ENCODE measurements around the gene SLC2A3.
"Not testable (repeated sequence)": the region's sequence is repeated elsewhere in the genome, so short reads cannot be mapped to it uniquely, and the experiment has no call there.

The SLC2A3 gene

GRCh38 chr12:7923241-7924236 lies 12.4 kb downstream of the SLC2A3 start:
- Histone ChIP-seq H3K4me3 (ENCODE audit: low read depth in 1 of 2, low read length in 1 of 2) (no peak overlapping the region), H3K27me3 (no peaks in the 10 kb centered on the region), H3K4me1 (ENCODE audit: control insufficient read depth in 1 of 2, insufficient read depth in 1 of 2, low read depth in 1 of 2, low read length in 1 of 2) (peaks cover 10 to 29% of the 10 kb centered on the region in 2 experiments), H3K36me3 (peaks cover 97% of the 10 kb centered on the region), H3K27ac (peak overlapping the region; percentile 17), H3K9me3 (peaks cover 23% of the 10 kb centered on the region)
- TF ChIP-seq, protein P1, sequence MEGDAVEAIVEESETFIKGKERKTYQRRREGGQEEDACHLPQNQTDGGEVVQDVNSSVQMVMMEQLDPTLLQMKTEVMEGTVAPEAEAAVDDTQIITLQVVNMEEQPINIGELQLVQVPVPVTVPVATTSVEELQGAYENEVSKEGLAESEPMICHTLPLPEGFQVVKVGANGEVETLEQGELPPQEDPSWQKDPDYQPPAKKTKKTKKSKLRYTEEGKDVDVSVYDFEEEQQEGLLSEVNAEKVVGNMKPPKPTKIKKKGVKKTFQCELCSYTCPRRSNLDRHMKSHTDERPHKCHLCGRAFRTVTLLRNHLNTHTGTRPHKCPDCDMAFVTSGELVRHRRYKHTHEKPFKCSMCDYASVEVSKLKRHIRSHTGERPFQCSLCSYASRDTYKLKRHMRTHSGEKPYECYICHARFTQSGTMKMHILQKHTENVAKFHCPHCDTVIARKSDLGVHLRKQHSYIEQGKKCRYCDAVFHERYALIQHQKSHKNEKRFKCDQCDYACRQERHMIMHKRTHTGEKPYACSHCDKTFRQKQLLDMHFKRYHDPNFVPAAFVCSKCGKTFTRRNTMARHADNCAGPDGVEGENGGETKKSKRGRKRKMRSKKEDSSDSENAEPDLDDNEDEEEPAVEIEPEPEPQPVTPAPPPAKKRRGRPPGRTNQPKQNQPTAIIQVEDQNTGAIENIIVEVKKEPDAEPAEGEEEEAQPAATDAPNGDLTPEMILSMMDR (IDR thresholded peaks at IDR 0.05), result no peak

- Histone ChIP-seq H3K4me1 (ENCODE audit: control insufficient read depth in 1 of 2, insufficient read depth in 1 of 2, low read depth in 1 of 2, low read length in 1 of 2) (peaks cover 0 to 14% of the 10 kb centered on the region in 2 experiments), H3K36me3 (peaks cover 94% of the 10 kb centered on the region), H3K9me3 (peaks cover 23% of the 10 kb centered on the region)
- not testable (repeated sequence) for H3K27ac ChIP-seq; H3K4me3 ChIP-seq (ENCODE audit: low read depth in 1 of 2, low read length in 1 of 2); H3K27me3 ChIP-seq
These were observed 14.8 kb downstream of the SLC2A3 start for GRCh38 chr12:7921181-7921580.

GRCh38 chr12:7918268-7918590 lies 17.8 kb downstream of the SLC2A3 start:
- H3K27me3 ChIP-seq; H3K4me1 ChIP-seq (ENCODE audit: control insufficient read depth in 1 of 2, insufficient read depth in 1 of 2, low read depth in 1 of 2, low read length in 1 of 2); H3K4me3 ChIP-seq (ENCODE audit: low read depth in 1 of 2, low read length in 1 of 2): not testable (repeated sequence)
- H3K9me3 ChIP-seq, result peaks cover 11% of the 10 kb centered on the region
- peak overlapping the region; percentile 23 for H3K27ac ChIP-seq
- peaks cover 73% of the 10 kb centered on the region for H3K36me3 ChIP-seq

DNA sequence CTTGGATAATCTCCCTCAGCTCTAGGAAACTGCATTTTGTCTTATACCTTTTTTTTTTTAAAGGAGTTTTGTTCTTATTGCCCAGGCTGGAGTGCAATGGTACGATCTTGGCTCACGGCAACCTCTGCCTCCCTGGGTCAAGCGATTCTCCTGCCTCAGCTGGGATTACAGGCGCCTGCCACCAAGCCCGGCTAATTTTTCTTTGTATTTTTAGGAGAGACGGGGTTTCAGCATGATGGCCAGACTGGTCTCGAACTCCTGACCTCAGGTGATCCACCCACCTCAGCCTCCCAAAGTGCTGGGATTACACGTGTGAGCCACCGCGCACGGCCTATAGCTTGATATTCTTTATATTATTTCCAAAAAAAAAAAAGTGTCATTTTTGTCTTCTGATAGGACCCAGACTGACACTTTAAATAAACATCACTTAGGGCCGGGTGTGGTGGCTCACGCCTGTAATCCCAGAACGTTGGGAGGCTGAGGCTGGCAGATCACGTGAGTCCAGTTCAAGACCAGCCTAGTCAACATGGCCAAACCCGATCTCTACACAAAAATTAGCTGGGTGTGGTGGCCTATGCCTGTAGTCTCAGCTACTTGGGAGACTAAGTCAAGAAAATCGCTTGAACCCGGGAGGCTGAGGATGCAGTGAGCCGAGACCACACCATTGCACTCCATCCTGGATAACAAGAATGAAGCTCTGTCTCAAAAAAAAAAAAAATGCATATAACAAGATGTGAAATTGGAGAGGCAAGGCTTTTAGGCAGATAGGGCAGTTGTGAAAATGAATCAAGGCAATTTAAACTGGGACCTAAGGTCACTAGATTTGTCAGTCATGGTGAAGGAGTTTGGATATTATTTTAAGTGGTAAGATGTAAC lies 18.4 kb downstream of the SLC2A3 start:
- Histone ChIP-seq H3K27me3 (peaks cover 10% of the 10 kb centered on the region), H3K4me3 (ENCODE audit: low read depth in 1 of 2, low read length in 1 of 2) (no peak overlapping the region), H3K9me3 (peaks cover 5% of the 10 kb centered on the region), H3K4me1 (ENCODE audit: control insufficient read depth in 1 of 2, insufficient read depth in 1 of 2, low read depth in 1 of 2, low read length in 1 of 2) (peaks cover 0 to 6% of the 10 kb centered on the region in 2 experiments), H3K27ac (peak overlapping the region; percentile 23), H3K36me3 (peaks cover 67% of the 10 kb centered on the region)
- TF ChIP-seq, protein P1 (IDR thresholded peaks at IDR 0.05), result no peak

DNA sequence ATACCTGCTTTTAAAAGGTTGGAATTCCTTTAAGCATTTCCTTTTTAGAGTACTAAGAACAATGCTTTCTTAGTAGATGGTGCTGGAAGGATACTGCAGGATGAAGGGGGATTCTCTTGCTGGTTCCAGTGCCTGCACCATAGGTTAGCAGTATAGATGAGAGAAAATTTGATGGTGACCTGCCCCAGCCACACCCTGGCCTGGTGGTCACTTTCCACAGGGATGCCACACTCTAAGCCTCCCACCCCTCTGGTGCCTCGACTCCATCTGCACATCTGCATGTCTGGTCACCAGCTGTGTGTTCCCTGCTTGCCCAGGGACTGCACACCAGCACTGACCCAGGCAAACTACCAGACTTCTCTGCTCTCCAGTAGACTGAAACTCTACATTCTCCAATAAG lies 19.1 kb downstream of the SLC2A3 start:
- H3K4me3 ChIP-seq (ENCODE audit: low read depth in 1 of 2, low read length in 1 of 2), result no peak overlapping the region
- no peaks in the 10 kb centered on the region for H3K9me3 ChIP-seq
- H3K4me1 ChIP-seq (ENCODE audit: control insufficient read depth in 1 of 2, insufficient read depth in 1 of 2, low read depth in 1 of 2, low read length in 1 of 2), result peaks cover 0 to 6% of the 10 kb centered on the region in 2 experiments
- TF ChIP-seq, protein P1 (IDR thresholded peaks at IDR 0.05), result no peak
- H3K27me3 ChIP-seq, result peaks cover 10% of the 10 kb centered on the region
- peaks cover 60% of the 10 kb centered on the region for H3K36me3 ChIP-seq
- no peak overlapping the region for H3K27ac ChIP-seq

DNA sequence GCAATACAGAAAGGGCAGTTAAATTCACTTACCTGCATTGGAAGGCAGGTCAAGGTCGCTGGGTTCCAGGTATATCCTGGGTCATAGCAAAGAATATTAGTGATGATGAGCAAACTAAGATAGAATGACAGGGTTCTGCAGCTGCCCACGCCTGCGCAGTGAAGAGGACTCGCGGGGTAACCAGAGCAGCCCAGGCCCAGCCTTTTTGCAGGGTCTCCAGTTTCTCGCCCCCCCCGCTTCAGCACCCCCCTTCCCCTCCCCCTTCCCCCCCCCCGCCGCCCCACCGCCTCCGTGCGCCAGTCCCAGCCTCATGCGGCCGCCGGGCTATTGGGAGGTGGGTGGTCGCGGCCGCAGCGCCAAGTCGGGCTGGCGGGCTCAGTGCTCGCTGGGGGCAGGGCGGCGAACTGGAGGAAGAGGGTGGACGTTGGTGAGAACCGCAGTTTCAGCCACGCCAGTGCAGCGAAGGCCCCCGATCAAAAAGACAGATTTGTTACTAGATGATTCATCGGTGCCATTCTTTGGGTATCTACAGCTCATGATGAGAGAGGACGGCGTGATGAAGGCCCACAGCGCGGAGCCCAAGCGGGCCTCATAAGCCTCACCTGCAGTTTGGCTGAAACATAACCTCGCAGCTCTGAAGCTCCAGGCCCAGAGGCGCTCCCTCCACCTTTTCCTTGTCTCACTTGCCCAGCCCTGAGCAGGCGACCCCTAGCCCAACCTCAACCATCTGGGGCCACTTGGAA lies 20.2 kb downstream of the SLC2A3 start:
- no peak overlapping the region for H3K4me3 ChIP-seq (ENCODE audit: low read depth in 1 of 2, low read length in 1 of 2)
- peaks cover 10% of the 10 kb centered on the region for H3K27me3 ChIP-seq
- H3K36me3 ChIP-seq, result peaks cover 49% of the 10 kb centered on the region
- H3K4me1 ChIP-seq (ENCODE audit: control insufficient read depth in 1 of 2, insufficient read depth in 1 of 2, low read depth in 1 of 2, low read length in 1 of 2), result peaks cover 0 to 6% of the 10 kb centered on the region in 2 experiments
- TF ChIP-seq, protein P1 (IDR thresholded peaks at IDR 0.05), result no peak
- no peak overlapping the region for H3K27ac ChIP-seq
- no peaks in the 10 kb centered on the region for H3K9me3 ChIP-seq

- not testable (repeated sequence) for H3K27me3 ChIP-seq; H3K4me3 ChIP-seq (ENCODE audit: low read depth in 1 of 2, low read length in 1 of 2); H3K36me3 ChIP-seq; H3K9me3 ChIP-seq; H3K4me1 ChIP-seq (ENCODE audit: control insufficient read depth in 1 of 2, insufficient read depth in 1 of 2, low read depth in 1 of 2, low read length in 1 of 2); H3K27ac ChIP-seq
These were observed 25.9 kb downstream of the SLC2A3 start for GRCh38 chr12:7910106-7910505.
